ENCODE results near the gene METRN.
A peak's percentile ranks its signal among the peaks of the same experiment; 100 is the strongest.

Gene METRN

DNA sequence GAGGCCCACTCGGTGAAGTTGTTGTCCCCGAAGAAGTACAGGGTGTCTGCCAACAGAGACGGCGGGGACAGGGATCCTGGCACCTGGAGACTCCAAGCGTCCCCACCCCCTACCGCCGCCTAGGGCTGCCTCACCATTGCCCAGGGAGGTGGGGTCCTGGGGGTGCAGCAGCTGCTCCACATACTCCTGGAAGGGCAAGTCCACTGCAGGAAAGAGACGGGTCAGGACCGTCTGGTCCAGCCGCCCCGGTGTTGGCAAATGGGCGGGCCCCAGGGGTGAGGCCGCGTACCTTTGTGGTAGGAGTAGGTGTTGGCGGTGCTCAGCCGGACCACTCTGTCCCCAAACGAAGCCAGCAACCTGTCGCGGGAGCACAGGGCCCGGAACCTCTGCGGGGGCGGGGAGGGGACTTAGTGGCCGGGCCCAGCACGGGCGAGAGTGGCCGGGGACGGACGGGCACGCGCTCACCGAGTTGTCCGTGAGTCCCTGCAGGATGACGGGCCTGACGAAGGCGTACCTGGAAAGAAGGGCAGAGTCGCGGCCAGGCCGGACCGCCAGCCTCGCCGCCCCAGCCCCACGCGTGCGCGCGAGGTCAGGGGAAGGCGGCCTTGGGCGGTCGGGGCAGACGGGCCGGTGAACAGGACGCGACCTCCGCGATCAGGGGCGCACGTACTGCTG is 31.4 kb upstream of the METRN start (continued):
- TF ChIP-seq ZNF335 (tag by site-specific recombination; conservative IDR thresholded peaks at IDR 0.05) = peak; percentile 57
- TF ChIP-seq, protein P1, sequence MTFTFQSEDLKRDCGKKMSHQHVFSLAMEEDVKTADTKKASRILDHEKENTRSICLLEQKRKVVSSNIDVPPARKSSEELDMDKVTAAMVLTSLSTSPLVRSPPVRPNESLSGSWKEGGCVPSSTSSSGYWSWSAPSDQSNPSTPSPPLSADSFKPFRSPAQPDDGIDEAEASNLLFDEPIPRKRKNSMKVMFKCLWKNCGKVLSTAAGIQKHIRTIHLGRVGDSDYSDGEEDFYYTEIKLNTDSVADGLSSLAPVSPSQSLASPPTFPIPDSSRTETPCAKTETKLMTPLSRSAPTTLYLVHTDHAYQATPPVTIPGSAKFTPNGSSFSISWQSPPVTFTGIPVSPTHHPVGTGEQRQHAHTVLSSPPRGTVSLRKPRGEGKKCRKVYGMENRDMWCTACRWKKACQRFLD (tag by site-specific recombination; IDR thresholded peaks at IDR 0.05) = no peak
- peak; percentile 69 for TF ChIP-seq SP2 (tag by site-specific recombination; IDR thresholded peaks at IDR 0.05)
- no peak; the same call in 1 of the 2 replicates for TF ChIP-seq ZNF184 (tag by site-specific recombination; IDR thresholded peaks at IDR 0.05)
- TF ChIP-seq OVOL3 (tag by site-specific recombination; IDR thresholded peaks at IDR 0.05) = peak; percentile 38; the same call in 1 of the 2 replicates
- TF ChIP-seq, protein P2, sequence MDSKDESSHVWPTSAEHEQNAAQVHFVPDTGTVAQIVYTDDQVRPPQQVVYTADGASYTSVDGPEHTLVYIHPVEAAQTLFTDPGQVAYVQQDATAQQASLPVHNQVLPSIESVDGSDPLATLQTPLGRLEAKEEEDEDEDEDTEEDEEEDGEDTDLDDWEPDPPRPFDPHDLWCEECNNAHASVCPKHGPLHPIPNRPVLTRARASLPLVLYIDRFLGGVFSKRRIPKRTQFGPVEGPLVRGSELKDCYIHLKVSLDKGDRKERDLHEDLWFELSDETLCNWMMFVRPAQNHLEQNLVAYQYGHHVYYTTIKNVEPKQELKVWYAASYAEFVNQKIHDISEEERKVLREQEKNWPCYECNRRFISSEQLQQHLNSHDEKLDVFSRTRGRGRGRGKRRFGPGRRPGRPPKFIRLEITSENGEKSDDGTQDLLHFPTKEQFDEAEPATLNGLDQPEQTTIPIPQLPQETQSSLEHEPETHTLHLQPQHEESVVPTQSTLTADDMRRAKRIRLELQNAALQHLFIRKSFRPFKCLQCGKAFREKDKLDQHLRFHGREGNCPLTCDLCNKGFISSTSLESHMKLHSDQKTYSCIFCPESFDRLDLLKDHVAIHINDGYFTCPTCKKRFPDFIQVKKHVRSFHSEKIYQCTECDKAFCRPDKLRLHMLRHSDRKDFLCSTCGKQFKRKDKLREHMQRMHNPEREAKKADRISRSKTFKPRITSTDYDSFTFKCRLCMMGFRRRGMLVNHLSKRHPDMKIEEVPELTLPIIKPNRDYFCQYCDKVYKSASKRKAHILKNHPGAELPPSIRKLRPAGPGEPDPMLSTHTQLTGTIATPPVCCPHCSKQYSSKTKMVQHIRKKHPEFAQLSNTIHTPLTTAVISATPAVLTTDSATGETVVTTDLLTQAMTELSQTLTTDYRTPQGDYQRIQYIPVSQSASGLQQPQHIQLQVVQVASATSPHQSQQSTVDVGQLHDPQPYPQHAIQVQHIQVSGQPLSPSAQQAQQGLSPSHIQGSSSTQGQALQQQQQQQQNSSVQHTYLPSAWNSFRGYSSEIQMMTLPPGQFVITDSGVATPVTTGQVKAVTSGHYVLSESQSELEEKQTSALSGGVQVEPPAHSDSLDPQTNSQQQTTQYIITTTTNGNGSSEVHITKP (tag by site-specific recombination; IDR thresholded peaks at IDR 0.05) = peak; percentile 96
- peak; percentile 60 for TF ChIP-seq ZNF596 (tag by site-specific recombination; IDR thresholded peaks at IDR 0.05)
- no peak; the same call in 1 of the 2 replicates for TF ChIP-seq ZNF239 (tag by site-specific recombination; IDR thresholded peaks at IDR 0.05)
- TF ChIP-seq ZNF785 (tag by site-specific recombination; IDR thresholded peaks at IDR 0.05) = no peak; the same call in 1 of the 2 replicates
- TF ChIP-seq, protein P3, sequence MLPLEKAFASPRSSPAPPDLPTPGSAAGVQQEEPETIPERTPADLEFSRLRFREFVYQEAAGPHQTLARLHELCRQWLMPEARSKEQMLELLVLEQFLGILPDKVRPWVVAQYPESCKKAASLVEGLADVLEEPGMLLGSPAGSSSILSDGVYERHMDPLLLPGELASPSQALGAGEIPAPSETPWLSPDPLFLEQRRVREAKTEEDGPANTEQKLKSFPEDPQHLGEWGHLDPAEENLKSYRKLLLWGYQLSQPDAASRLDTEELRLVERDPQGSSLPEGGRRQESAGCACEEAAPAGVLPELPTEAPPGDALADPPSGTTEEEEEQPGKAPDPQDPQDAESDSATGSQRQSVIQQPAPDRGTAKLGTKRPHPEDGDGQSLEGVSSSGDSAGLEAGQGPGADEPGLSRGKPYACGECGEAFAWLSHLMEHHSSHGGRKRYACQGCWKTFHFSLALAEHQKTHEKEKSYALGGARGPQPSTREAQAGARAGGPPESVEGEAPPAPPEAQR (tag by site-specific recombination; IDR thresholded peaks at IDR 0.05) = no peak
- TF ChIP-seq ZNF169 (tag by site-specific recombination; IDR thresholded peaks at IDR 0.05) = peak; percentile 68; the same call in 1 of the 2 replicates
- TF ChIP-seq ZSCAN23 (tag by site-specific recombination; IDR thresholded peaks at IDR 0.05) = no peak
- TF ChIP-seq, protein P4, sequence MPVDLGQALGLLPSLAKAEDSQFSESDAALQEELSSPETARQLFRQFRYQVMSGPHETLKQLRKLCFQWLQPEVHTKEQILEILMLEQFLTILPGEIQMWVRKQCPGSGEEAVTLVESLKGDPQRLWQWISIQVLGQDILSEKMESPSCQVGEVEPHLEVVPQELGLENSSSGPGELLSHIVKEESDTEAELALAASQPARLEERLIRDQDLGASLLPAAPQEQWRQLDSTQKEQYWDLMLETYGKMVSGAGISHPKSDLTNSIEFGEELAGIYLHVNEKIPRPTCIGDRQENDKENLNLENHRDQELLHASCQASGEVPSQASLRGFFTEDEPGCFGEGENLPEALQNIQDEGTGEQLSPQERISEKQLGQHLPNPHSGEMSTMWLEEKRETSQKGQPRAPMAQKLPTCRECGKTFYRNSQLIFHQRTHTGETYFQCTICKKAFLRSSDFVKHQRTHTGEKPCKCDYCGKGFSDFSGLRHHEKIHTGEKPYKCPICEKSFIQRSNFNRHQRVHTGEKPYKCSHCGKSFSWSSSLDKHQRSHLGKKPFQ (tag by site-specific recombination; IDR thresholded peaks at IDR 0.05) = no peak
- TF ChIP-seq ZNF214 (tag by site-specific recombination; IDR thresholded peaks at IDR 0.05; ENCODE audit: borderline replicate concordance) = no peak
- TF ChIP-seq, protein P5, sequence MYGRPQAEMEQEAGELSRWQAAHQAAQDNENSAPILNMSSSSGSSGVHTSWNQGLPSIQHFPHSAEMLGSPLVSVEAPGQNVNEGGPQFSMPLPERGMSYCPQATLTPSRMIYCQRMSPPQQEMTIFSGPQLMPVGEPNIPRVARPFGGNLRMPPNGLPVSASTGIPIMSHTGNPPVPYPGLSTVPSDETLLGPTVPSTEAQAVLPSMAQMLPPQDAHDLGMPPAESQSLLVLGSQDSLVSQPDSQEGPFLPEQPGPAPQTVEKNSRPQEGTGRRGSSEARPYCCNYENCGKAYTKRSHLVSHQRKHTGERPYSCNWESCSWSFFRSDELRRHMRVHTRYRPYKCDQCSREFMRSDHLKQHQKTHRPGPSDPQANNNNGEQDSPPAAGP (tag by site-specific recombination; IDR thresholded peaks at IDR 0.05) = peak; percentile 88
- no peak for TF ChIP-seq ZNF530 (tag by site-specific recombination; IDR thresholded peaks at IDR 0.05; ENCODE audit: low read depth)
- no peak for TF ChIP-seq ZNF701 (tag by site-specific recombination; IDR thresholded peaks at IDR 0.05)
- no peak for TF ChIP-seq ZNF416 (tag by site-specific recombination; IDR thresholded peaks at IDR 0.05)
- TF ChIP-seq ZNF76 (tag by site-specific recombination; IDR thresholded peaks at IDR 0.05; ENCODE audit: borderline replicate concordance, low read depth) = no peak
- no peak for TF ChIP-seq ZNF274 (IDR thresholded peaks at IDR 0.05; ENCODE audit: low read length)
- no peak for TF ChIP-seq ZNF274 (tag by site-specific recombination; IDR thresholded peaks at IDR 0.05; ENCODE audit: borderline replicate concordance)
- no peak for TF ChIP-seq ZNF114 (tag by site-specific recombination; IDR thresholded peaks at IDR 0.05)
- TF ChIP-seq ZNF558 (tag by site-specific recombination; IDR thresholded peaks at IDR 0.05) = no peak
- no peak for TF ChIP-seq ZNF211 (tag by site-specific recombination; IDR thresholded peaks at IDR 0.05; ENCODE audit: low read depth)
- TF ChIP-seq ZNF138 (tag by site-specific recombination; IDR thresholded peaks at IDR 0.05; ENCODE audit: borderline replicate concordance) = no peak
- TF ChIP-seq ZNF777 (tag by site-specific recombination; IDR thresholded peaks at IDR 0.05; ENCODE audit: borderline replicate concordance) = no peak
- TF ChIP-seq GLIS1 (tag by site-specific recombination; IDR thresholded peaks at IDR 0.05) = peak; percentile 38
- TF ChIP-seq HOXA7 (CRISPR knock-in tag; IDR thresholded peaks at IDR 0.05; ENCODE audit: borderline replicate concordance) = no peak
- TF ChIP-seq KLF1 (tag by site-specific recombination; IDR thresholded peaks at IDR 0.05) = peak; percentile 81
- no peak for TF ChIP-seq ZNF426 (tag by site-specific recombination; IDR thresholded peaks at IDR 0.05)
- TF ChIP-seq, protein P6, sequence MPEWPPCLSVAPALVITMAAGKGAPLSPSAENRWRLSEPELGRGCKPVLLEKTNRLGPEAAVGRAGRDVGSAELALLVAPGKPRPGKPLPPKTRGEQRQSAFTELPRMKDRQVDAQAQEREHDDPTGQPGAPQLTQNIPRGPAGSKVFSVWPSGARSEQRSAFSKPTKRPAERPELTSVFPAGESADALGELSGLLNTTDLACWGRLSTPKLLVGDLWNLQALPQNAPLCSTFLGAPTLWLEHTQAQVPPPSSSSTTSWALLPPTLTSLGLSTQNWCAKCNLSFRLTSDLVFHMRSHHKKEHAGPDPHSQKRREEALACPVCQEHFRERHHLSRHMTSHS (tag by site-specific recombination; IDR thresholded peaks at IDR 0.05) = no peak

All from HEK293 (cell line).